Umbilical cord (tissue), 2 donors: Measurements from ENCODE around the gene CDH4. TPM values are rescaled to one million over a fixed set of nuclear protein-coding genes. Genes with fewer than 3 reads are reported as not detected.

ENCODE experiments used
- DNase-seq: peaks from one replicate; pipeline ENCODE4 v3.0.0-alpha.2; 2015; ENCODE audit warnings: low spot score
- total RNA-seq: library from RNA; depleted of rRNA; stranded (reverse); fragments of >200 nt; gene quantifications from one replicate; pipeline ENCODE4 v1.2.3, GENCODE V29; 2014; ENCODE audit warnings: low replicate concordance; ENCODE audit not compliant: insufficient read depth

The CDH4 gene
- total RNA-seq, 1 donor from 2014 or later: 0.48 TPM

DNA sequence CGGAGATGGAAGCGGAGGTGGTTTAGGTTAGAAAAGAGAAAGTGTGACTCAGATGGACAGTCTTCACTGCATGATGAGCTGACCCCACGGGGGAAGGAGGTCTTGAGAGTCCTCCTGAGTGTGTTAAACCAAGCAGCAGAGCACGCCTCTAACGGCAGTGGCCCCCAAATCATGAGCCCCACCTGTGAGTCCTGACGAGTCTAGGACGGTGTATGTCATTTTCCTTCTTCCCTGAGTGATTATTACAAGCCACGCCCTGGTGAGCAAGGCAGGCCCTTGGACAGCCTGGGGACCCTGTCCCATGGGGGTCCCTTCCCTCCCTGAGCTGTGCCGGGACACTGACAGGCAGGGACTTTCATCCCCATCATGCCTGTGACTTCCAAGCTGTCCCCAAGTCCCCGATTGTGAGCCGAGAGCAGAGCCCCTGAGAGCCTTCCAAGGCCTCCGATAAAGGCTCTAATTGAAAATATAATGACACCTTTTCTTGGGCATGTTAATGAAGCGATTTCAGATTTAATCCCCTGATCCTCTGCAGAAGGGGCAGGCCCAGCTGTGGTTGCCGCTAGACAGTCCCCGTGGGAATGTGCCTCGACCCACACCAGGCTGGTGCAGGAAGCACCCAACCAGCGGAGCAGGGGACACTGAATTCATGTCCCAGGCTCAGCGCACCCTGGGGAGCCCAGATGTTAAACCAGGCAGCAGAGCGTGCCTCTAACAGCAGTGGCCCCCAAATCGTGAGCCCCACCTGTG lies 493.5 kb downstream of the CDH4 start:
- no peak for DNase-seq

DNA sequence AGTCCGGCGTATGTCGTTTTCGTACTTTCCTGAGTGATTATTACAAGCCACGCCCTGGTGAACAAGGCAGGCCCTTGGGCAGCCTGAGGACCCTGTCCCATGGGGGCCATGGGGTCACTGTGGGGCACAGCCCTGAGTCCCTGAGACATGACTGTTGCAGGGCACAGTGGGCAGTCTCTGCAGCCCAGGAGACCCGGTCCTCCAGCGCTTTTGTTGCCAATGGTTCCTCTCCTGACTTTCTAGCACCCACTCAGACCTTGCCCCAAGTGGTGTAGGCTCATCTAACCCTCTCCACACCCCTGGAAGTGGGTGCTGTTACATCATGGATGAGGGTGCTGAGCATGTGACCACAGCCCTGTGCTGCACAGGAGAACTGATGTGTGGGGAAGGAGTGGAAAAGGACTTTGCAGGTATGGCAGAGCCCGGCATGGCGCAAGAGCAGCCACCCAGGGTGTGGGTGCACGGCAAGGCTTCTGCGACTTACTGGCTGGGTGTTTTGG lies 494.1 kb downstream of the CDH4 start:
- no peak for DNase-seq

DNA sequence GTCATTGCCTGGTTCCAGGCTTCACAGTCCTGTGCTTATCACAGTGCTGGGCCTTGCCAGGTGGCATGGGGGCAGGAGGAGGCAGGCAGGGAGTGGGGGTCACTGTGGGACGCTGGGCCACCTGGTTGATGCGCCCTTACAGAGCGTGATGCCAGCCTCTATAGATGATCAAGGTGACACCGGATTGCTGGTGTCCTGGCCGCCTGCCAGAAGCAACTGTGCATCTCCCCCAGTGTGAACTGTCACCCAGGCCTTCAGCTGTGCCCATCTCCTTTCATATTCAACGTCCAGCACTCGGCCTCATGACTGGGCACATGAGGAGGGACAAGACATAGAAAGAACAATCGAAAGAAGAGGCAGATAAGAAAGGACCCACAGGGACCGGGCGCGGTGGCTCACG lies 494.7 kb downstream of the CDH4 start:
- DNase-seq: no peak

DNA sequence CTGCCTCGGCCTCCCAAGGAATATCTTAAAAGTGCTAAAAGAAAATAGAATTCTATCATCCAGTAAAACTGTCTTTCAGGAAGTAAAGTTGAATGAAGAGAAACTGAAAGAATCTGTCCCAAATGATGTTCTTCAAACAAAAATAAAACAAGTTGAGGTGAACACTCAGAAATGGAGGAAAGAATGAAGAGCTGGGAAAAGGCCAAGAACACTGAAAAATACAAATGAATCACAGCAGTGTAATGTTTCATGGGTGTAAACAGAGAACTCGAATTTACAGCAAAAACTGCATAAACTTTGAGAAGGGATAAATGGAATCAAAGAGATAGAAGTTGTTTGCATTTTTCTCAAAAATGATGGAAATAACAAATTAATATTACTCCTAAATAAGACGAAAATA lies 496.3 kb downstream of the CDH4 start:
- DNase-seq: no peak

DNA sequence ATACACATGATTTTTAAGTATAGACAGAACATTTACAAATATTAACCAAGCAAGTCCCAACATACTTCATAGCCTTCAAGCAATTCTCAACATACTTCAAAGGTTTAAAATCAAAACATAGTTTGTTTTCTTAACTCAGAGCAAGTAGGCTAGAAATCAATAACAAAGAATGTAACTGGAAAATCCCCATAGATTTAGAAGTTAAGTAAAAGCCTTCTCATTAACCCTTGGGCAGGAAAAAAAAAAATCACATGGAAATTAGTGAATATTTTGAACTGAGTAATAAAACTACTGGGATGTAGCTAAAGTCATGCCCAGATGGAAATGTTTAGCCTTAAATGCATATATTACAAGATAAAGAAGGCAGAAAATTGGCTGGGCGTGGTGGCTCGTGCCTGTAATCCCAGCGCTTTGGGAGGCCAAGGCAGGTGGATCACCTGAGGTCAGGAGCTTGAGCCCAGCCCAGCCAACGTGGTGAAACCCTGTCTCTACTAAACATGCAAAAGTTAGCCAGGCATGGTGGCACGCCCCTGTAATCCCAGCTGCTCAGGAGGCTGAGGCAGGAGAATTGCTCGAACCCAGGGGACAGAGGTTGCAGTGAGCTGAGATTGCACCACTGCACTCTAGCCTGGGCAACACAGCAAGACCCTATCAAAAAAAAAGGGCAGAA lies 497.5 kb downstream of the CDH4 start:
- DNase-seq: no peak

DNA sequence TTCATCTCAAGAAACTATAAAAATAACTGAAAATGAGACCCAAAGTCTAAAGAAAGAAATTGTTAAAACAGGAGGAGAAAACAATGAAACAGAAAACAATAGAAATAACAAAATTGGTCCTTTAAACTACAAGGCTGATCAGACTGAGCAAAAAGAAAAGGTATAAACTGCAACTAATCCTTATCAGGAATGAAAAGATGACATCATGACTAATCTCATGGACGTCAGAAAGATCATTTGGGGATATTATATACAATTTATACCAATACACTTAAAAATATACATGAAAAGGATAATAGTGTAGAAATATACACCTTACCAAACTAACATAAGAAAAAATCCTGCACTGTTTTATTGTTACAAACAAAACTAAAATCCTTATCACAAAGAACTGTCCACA lies 498.0 kb downstream of the CDH4 start:
- no peak for DNase-seq

DNA sequence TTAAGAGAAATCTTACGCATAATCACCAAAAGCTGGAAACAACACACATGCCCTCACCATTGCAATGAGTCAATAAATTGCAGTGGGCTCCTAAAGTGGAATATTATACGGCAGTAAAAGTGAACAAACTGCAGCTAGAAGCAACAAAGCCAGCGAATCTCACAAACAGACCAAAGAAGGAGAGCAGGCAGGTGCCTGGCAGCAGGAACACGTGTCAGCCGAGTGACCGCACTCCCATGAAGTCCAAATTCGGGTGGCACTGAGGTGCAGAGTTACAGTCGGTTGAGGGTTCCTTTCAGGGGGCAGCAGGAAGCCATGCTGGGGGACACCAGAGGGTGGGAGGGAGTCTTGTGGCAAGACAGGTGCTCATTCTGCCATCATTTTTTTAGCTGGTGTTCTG lies 500.5 kb downstream of the CDH4 start:
- no peak for DNase-seq

DNA sequence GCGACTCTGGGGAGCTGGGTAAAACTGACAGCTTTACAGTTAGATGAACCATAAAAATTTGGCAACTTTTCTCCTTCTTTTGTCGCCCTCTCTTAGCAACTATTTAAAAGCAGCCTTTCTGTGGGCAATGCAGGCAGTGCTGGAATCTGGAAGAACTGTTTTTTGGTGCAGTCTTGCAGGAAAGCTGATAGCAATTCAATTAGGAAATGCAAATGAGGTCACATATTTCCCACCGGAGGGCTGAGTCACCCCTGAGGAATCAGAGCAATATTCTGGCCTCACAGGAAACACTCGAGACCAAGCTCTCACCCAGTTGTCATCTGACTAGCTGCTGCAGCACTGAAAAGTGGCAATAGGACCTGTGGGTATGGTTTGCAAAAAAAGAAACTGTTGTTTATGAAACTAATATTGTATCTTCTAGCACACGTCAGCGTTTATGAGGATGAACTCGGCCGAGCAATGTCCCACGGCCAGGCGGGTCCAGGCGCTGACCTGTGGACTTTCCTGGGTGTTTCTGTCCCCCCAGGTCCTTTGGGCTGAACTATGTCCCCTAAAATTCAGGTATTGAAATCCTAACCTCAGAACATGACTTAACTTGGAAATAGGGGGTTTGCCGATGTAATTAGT lies 501.4 kb downstream of the CDH4 start:
- DNase-seq: no peak

DNA sequence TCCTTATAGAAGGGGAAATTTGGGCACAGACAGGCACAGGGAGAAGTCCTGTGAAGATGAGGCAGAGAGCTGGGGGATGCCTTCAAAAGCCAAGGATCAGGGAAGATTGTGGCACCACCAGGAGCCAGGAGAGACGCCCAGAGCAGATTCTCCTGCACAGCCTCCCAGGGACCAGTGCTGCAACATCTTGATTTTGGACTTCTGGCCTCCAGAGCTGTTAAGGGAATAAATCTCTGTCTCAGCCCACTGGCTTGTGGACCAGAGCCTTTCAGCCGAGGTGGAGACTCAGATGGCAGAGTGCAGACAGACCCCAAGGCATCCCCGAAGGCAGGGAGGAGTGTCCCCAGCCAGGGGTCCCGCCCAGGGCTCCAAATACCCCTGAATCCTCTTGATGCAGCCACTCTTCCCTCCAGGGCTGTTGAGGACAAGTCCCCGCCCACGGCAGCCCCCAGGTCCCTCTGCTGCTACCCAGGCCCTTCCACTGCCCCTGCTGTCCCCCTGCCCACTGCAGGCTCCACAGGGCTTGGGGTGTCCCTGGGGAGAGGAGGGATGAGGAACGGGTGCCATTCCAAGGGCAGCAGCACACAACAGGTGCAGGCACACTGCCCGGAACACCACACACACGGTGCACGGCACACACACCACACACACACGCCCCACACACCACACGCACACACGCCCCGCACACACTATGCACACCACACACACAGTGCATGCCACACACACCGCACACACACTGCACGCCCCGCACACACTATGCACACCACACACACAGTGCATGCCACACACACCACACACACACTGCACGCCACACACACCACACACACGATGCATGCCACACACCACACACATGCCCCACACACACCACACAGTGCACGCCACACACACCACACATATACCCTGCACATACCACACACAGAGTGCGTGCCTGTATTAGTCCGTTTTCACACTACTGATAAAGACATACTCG lies 502.2 kb downstream of the CDH4 start:
- DNase-seq: no peak

DNA sequence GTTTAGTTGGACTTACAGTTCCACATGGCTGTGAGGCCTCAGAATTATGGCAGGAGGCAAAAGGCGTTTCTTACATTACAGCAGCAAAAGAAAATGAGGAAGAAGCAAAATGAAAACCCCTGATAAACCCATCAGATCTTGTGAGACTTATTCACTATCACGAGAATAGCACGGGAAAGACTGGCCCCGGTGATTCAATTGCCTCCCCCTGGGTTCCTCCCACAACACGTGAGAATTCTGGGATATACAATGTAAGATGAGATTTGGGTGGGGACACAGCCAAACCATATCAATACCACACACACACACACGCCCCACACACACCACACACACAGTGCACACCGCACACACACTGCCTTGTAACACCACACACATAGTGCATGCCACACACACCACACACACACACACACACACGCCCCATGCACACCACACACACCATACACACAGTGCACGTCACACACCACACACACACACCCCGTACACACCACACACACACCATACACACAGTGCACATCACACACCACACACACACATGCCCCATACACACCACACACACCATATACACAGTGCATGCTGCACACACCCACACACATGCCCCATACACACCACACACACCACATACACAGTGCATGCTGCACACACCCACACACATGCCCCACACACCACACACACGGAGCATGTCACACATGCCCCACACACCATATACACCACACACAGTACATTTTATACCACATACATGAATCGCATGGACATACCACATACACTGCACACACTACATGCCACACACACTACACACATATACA lies 503.1 kb downstream of the CDH4 start:
- peak; percentile 20 for DNase-seq

DNA sequence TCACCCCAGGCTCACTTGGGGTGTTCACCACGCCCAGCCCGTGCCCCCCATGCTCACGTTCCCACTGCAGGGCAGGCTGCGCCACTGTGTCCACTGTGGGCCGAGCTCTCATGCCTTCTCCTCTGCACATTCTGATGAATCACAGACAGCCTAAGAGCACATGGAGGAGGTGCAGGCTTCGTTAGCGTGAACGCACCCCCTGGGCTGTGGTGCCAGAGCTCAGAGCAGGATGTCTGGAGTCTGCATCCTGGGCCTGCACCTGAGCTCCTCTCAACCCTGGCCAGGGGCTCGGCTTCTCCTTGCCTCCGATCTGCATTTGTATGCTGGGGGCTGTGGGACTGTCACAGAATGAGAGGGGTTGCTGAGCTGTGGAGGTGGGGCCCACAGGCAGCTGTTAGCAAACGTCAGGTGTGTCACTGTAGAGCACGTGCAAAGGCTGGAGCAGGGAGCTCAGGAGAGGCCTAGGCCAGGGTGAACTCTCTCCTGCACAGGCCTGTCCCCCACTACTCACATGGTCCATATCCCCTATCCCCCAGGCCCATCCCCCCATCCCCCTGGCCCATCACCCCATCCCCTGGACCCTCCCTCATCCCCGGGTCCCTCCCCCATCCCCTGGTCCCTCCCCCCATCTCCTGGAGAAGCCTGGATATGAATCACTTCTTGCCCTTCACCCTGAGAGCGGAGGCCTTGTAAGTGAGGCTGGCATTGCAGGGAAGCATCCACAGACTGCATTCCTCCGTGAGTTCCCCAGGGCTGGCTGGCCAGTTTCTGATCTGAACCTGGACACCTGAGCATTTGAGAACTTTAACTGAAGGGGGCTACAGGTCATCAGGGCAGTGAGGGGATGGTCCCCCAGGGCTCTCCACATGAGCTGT lies 504.1 kb downstream of the CDH4 start:
- no peak for DNase-seq

DNA sequence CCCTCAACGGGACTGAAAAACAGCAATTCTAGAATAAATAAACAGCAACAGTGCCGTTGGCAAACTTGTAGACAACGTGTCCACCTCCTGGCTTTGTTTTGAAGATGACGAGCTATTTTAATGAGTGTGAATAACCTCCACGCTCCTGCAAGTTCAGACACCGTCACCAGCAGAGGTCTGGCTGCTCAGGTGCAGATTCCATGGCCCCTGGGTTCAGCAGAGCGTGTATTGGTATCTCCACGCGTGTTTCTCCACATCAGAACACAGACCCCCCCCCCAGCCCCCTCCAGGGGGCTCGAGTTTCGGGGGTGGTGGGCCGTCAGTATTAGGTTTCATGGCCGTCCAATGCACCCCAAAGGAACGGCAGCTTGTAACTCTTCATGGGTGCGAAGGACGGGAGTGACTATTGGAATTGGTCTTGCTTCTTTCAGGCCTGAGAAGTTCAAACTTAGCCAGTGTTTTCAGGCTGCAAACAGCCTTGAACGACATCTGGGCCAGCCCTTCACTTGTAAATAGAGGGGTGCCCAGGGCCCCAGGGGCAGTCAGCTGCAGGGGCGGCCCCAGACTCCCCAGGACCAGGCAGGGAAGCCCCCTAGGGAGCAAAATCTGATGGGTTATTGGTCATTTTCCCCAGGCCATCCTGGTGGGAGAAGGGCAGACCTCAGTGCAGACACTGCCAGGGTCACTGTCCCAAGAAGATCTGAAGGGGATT lies 505.1 kb downstream of the CDH4 start:
- DNase-seq: no peak

DNA sequence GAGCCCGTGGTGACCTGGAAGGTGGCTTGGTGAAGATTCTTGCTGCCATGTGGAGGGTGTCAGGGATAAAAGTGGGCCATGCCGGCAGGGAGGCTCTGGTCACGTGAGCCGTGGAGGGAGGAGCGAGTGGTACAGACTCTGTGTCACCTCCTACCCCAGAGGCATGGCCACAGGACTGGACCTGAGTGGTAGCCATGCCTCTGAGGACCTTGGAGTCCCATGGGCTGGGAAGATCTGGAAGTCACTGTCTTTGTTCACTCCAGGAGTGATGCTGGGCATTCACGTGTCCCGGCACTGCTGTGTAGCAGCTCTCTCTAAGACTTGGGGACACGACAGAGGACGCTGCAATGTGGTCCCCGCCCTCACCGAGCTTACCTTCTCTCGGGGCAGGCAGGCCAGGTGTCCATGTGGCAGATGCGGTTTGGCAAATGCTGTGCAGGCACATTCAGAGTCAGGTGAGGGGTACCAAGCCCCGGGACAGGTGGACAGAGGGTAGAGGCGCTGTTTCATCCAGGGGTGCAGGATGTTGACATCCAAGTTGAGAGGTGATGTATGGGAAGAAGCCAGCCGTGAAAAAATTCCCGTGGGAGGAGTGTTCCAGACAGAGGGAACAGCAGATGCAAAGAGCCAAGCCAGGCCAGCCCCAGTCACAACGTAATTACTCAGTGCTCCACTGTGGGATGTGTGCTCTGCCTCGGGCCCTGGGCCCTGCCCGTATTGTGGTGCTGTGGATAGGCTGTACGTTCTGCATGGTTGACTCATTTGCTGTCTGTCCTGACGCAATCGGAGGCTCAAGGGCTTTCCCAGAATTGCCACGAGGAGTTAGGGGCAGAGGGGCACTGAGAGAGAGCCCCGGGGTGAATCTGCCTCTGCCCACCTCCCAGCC lies 505.9 kb downstream of the CDH4 start:
- DNase-seq: no peak

DNA sequence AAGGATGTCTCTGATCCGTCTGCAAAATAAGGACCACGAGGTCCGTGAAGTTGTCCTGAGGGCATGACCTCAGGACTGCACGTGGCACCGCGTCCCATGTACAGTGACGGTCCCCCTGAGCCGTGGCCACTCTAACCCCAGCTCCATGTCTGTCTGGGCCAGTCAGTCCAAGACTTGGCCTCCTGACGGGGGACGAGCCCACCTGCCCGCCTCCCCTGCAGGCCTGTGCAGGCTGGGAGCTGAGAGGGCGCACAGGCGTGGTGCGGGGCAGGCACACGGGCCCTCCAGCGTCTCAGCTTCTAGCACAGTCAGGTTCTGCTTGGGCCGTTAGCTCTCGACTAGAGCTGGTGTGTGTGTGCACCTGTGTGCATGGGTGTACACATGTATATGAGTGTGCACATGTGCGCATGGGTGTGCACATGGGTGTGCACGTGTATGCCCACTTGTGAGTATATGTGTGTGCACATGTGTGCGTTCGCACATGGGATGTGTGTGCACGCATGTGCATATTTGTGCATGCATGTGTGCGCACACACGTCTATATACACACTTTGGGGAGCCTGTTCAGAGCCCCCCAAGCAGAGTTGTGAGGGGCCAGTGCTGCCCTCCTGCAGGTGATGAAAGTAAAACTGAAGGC lies 506.6 kb downstream of the CDH4 start:
- no peak for DNase-seq

DNA sequence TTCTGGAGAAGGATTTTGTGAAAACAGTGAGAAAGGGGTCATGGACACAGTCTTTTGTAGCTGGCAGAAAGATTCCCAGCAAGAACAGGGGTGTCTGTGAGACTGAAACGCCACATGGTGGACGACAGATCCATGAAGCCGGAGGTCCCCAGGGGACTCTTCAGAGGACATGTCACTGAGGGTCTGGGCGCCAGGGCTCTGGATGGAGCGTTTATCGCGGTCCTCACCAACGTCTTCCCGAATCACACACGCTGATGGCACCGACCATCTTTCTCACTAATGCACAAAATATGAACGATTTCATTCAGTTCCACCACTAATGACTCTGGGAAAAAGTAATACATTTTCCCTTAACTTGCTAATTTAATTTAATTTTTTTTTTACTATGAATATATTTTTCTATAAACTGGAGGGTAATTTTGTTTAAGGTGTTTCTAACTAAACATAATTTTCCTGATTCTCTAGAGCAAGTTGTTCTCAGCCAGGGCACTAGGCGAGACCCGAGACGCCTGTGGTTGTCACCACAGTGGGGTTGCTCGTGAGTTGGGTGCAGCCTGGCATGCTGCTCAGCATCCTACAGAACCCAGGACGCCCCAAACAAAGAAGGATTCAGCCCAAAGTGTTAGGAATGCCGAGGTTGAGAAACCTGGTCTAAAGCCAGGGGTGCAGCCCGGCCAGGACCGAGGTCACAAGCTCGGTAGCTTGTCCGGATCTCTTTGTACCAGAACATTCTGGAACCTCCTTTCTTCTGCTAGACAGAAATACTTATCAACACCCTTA lies 507.4 kb downstream of the CDH4 start:
- DNase-seq: no peak

DNA sequence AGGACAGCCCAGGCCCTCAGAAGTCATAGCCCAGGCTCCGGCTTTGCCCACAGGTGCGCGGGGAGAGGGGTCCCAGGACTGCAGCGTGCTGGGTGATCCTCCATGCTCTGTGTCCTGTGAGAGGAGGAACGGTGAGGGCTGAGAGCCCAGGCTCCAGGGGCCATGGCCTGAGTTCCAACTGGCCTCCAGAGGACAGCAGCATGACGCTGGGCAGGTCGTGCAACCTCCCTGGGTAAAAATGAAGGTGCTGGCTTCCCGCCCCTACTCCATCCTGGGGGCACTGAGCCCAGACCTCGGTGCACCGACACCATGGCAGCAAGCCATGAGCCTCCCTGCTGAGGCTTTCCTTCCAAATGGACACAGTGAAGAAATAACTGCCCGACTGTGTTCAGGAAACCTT lies 508.3 kb downstream of the CDH4 start:
- no peak for DNase-seq

DNA sequence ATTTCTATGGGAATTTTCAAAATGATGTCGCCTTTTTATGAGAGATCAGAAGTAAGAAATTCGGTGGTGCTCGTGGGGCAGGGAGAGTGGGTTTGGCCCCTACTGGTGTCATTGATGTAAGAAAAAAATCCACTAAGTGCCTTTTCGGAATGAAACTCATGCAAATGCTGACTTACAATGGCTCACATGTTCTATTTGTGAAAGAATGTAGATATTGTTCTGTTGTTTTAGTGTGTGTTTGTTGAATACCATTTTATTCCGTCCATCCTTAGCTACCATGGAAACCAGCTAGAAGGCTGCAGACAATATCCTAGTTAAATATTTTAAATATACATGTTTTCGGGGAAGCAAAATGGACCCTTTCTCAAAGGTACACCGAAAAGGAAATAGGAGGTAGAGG lies 508.7 kb downstream of the CDH4 start:
- DNase-seq: no peak
